Ureter (tissue), 1 donor: ENCODE data around the gene NIFK. TPM values are rescaled to one million over a fixed set of nuclear protein-coding genes. Genes with fewer than 3 reads are reported as not detected.

Experiments used
- DNase-seq: peaks from one replicate; pipeline ENCODE4 v3.0.0-alpha.2; 2020; ENCODE audit warnings: low spot score
- total RNA-seq: library from RNA; stranded (reverse); gene quantifications from one replicate; pipeline ENCODE4 v1.2.4, GENCODE V29; 2023
- donor health status: DM: yes; HTN: yes; CAD: no.

Gene NIFK
- 92.3 TPM for total RNA-seq

DNA sequence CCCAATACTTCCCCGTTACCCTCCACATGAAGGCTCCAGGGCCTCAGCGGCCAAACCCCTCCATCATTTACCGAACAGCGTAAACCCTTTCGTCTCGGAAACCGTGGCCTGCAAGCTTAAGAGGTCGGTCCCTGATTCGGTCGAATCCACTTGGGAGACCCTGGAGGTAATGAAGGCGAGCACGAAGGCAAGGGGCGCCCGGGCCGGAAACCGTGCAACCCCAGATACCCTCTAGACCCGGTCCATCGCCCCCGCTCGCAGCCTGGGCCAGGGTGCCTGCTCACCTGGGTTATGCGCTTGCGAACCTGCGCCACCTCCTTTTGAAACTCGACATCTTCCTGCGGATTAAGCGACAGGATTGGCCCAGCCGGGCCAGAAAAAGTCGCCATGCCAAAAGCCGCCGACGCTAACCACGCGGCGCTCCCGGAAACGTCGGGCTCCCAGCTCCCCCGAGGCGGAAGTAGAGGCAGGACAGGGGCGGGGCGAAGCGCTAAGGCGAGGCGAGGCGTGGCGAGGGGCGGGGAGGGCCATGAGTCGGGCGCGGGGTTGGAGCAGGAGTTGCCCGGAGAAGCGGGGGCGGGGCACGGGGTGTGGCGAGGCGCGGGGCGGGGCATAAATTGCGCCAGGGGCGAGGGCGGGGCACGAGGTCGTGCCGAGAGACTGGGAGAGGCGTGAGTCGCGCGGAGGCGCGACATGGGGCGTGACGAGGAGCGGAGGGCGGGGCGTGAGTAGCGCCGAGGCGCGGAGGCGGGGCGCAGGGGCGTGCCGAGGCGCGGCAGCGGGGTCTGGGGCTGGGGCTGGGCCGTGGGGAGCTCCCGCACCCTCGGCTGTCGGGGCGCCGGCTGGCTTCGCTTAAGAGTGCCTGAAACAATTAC lies at the start of gene NIFK:
NIFK (minus strand) TSS at position 414 of the 875 bp plus-strand sequence; CDS start at position 389, 25 bp downstream.
- peak; percentile 100 for DNase-seq

- DNase-seq = no peak
Observed at GRCh38 chr2:121783180-121783579, 46.5 kb upstream of the NIFK start.

- DNase-seq = no peak
Observed at GRCh38 chr2:121778741-121779487, 42.2 kb upstream of the NIFK start.

DNA sequence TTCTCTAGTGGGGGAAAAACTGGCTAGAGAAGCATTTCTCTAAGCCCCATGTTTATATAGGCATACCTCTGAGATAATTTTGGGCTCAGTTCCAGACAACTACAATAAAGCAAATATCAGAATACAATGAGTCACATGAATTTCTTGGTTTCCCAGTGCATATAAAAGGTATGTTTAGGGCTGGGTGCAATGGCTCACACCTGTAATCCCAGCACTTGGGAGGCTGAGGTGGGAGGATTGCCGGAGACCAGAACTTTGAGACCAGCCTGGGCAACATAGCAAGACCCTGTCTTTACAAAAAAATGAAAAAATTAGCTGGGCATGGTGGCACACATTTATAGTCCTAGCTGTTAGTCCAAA lies 41.0 kb upstream of the NIFK start:
- DNase-seq = no peak

DNA sequence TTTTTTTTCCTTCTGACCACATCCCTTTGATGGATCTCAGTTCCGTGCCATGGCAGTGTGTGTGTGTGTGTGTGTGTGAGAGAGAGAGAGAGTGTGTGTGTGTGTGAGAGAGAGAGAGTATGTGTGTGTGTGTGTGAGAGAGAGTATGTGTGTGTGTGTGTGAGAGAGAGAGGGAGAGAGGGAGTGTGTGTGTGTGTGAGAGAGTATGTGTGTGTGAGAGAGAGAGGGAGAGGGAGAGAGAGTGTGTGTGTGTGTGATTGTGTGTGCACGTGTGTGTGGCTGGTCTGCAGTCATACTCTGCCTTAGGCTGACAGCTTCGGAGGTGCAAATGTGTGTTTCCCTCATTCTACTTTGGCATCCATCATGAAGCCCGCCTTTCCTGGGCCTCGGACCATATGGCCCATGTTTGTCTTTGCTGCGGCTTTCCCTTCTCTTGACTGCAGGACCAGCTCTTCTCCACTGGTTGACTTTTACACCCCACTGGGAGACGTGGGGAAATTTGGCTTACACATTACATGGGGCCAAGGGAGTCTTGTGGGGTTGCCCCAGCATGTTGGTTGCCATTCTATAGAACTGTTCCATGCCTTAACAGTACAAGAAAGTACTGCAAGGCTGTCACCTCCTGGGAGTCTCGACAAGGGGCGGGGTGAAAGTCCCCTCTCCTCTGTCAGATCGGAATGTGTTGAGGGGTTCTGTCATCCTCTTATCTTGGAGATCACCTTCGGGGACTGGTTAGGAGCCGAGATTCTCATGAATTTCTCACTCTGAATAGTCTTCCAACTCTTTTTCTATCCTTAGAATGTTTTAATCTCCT lies 40.4 kb upstream of the NIFK start:
- DNase-seq = no peak

GRCh38 chr2:121776361-121776760 lies 39.7 kb upstream of the NIFK start:
- no peak for DNase-seq

DNA sequence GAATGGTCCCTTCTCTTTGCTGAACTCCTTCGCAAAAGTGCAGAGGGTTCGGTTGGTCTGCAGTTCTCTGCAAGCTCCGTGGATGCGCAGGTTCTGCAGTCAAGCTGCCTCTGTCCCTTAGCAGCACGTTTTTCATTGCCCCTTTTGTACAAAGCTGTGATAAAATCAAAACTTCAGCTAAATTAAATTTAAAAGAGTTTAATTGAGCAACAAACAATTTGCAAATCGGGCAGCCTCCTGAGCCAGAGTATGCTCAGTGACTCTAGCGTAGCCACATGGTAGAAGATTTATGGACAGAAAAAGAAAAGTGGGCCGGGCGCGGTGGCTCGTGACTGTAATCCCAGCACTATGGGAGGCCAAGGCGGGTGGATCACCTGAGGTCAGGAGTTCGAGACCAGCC lies 37.6 kb upstream of the NIFK start:
- DNase-seq = no peak

DNA sequence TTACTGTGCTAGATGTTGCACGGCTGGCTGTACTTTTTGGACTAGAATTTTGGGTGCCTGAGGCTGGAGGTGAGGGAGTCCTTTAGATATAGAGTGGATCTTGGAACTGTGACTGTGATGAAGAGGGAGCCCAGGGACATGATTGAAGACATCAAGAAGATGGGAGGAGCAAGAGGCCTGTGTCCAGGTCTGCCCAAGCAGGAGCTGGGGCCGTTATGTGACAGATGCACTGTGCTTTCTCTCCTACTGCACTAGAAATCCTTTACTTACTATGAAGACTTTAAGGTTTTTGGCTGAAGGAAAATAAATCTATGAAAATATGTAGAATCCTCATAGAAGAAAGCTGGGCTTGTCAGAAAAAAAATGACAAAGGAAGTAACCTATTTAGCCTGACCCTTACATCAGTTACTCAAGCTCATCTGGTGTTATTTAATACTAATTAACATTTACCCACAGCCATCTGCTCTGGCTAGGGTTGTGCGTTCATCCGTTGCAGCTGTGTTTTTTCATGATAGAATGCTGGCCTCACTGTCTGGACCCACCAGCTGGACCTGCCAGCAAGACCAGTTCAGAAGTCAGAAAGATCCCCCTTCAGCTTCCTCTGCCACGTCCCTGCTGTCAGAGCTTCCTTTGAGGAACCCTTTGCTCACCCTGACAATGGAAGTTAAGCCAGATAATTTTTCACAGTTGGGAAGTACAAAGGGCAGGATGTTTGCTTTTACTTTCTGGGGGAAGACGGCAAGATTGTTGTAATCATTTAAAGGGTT lies 35.5 kb upstream of the NIFK start:
- DNase-seq = no peak

DNA sequence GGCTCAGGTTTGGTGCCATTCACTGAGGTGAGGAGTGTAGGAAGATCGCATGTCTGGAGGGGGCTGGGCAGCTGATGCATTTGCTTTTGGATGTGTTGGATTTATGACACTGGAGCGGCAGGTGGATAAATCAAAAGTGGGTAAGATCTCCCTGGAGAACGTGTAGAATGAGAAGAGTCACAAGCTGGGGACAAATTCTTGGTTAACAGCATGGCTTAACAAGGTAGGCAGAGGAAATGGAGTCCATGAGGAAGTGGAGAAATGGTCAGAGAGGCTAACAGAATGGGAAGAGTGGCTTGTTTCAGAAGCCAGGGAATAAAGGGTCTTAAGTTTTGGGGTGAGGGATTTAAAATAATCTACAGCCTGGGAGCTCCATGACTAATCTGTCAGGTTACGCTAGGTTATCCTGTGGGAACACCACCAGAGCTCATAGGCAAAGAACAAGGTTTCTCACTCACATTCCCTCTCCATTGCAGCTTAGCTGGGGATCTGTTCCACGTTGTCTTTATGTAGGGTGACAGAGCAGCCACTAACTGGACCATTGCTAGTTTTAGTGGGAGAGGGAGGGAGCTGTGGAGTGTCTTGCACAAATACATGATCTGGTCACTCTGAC lies 31.6 kb upstream of the NIFK start:
- no peak for DNase-seq

GRCh38 chr2:121766624-121767023 lies 29.9 kb upstream of the NIFK start:
- no peak for DNase-seq

DNA sequence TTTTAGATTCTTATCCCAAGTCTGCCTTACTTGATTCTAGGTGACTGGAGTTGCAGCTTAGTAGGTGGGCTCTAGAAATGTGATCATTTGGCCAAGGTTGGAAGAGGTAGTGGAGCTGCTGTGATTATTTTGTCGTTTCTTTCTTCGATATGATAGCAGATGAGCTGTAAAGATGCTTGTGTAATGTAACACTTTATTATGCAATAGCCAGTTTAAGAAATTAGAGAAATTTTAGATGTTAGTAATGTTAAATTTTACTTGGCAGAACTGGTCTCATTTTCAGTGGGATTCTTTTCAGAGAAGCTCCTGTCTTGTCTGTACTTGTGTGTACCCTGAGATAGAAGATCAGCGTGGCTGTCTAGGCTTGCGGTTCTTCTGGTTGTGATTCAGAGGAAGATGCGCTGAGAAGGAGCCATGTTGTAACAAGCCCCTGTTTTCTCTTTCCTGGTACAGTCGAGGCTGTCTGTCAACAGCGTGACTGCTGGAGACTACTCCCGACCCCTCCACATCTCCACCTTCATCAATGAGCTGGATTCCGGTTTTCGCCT lies 28.1 kb upstream of the NIFK start:
- no peak for DNase-seq

GRCh38 chr2:121755237-121756111 lies 18.8 kb upstream of the NIFK start, which contains the start of gene TSN:
TSN (plus strand) TSS chr2:121755651; CDS start chr2:121755780, 129 bp downstream.
- peak; percentile 97 for DNase-seq

- DNase-seq = no peak
Observed at GRCh38 chr2:121754851-121755236, 18.2 kb upstream of the NIFK start.

DNA sequence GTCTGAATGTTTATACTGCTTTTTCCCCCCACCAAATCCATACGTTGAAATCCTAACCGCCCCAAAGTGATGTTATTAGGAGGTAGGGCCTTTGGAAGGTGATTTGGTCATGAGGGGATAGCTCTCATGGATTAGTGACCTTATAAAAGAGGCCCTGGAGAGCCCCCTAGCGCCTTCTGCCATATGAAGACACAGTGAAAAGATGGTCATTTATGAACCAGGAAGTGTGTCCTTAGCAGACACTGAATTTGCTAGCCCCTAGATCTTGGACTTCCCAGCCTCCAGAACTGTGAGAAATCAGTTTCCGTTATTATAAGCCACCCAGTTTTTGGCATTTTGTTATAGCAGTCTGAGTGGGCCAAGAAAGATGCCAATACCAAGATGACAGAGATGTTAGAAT lies 11.5 kb upstream of the NIFK start:
- no peak for DNase-seq

GRCh38 chr2:121746071-121746578 lies 9.4 kb upstream of the NIFK start:
- no peak for DNase-seq

DNA sequence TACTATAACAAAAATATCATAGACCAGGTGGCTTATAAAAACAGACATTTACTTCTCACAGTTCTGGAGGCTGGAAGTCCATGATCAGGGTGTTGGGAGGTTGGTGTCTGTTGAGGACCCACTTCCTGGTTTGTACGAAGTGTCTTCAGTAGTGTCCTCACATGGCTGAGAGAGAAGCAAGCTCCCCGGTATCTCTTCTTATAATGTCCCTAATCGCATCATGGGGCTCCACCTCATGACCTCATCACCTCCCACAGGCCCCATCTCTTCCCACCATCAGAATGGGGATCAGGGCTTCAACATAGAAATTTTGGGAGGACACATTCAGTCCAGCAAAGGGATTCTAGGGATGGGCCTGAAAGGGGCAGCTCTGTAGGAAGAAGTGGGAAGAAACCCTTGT lies 4.8 kb upstream of the NIFK start:
- DNase-seq = no peak

GRCh38 chr2:121740973-121741372 lies 4.3 kb upstream of the NIFK start:
- DNase-seq = no peak

DNA sequence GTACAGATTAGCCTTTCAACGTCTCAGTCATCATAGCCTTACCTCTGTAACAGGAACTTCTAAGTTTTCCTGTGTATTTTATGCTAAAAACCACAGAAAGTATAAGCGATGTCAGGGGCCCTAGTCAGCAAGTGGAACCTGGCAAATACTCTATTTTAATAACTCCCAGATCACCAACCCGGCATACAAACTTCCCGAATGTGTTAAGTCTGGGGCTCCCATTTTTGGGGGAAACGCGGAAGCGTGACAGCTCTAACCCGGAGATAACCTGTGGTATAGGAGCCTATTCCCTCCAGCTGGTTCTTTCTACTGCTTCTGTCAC lies 574 bp downstream of the NIFK start:
- DNase-seq = no peak

DNA sequence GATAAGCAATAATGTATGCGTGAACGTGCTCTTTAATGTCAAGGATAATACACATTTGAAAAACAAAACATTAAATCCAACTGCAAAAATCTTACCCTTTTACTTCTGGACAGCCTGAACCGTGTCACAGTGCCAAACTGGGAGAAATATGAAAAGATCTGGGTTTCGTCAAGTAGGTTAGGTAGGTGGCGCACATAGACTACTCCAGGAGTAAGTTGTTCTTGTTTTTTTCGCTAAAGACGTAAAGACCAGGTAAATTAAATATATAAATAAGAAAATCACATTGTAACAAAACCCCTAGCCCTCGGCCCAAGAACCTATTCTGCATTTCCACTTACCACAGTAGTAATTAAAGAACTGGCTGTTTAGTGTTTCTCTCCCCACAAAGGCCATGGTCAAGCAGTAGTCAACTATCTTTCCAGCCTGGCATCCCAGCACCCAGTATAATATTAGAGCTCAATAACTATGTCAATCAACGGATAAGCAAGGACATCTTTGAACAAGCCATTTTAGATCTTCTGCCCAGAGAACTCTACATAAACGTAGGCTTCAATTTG lies 1.1 kb downstream of the NIFK start:
- no peak for DNase-seq
